Measurements from ENCODE around the gene MAP4K2.
A peak's percentile ranks its signal among the peaks of the same experiment; 100 is the strongest.

The MAP4K2 gene

GRCh38 chr11:64849598-64850356 lies 46.8 kb upstream of the MAP4K2 start:
- H3K27ac ChIP-seq (ENCODE audit: low read depth, low read length, poor library complexity, severe bottlenecking): peak overlapping the region; percentile 98
- no peaks in the 10 kb centered on the region for H3K79me2 ChIP-seq (ENCODE audit: insufficient read depth, low read length)
- no peaks in the 10 kb centered on the region for H3K9me3 ChIP-seq (ENCODE audit: low read length)
- no peaks in the 10 kb centered on the region for H3K9me2 ChIP-seq (ENCODE audit: low read depth, low read length)
- no peaks in the 10 kb centered on the region for H4K20me1 ChIP-seq (ENCODE audit: insufficient read depth, low read length)
- H2AFZ ChIP-seq (ENCODE audit: low read length): no peak overlapping the region
- no peak overlapping the region for H3K4me3 ChIP-seq (ENCODE audit: low read depth, low read length, poor library complexity, severe bottlenecking)
- H3K4me1 ChIP-seq (ENCODE audit: insufficient read depth, low read length, severe bottlenecking): peaks cover 87% of the 10 kb centered on the region
- TF ChIP-seq EZH2 (IDR thresholded peaks at IDR 0.05; ENCODE audit: borderline replicate concordance, low read length): no peak
- TF ChIP-seq CTCF (IDR thresholded peaks at IDR 0.05; ENCODE audit: low read length): no peak
- H3K4me2 ChIP-seq (ENCODE audit: low read length): peak overlapping the region; percentile 33; the same call in 1 of the 2 replicates
- H3F3A ChIP-seq (ENCODE audit: insufficient read depth, low read length): peaks cover 9% of the 10 kb centered on the region; the same call in 1 of the 2 replicates
- peak overlapping the region; percentile 42; the same call in 1 of the 2 replicates for H3K9ac ChIP-seq (ENCODE audit: low read length)
- H3K36me3 ChIP-seq (ENCODE audit: insufficient read depth, low read length): peaks cover 22% of the 10 kb centered on the region
- no peaks in the 10 kb centered on the region for H3K27me3 ChIP-seq (ENCODE audit: insufficient read depth, low read length)

- Histone ChIP-seq H3K36me3 (ENCODE audit: insufficient read depth, low read length) (peaks cover 14% of the 10 kb centered on the region; the same call in 1 of the 2 replicates), H3K4me3 (ENCODE audit: low read depth, low read length, poor library complexity, severe bottlenecking) (peak overlapping the region; percentile 2), H3K9me3 (ENCODE audit: low read length) (no peaks in the 10 kb centered on the region), H4K20me1 (ENCODE audit: insufficient read depth, low read length) (no peaks in the 10 kb centered on the region), H2AFZ (ENCODE audit: low read length) (no peak overlapping the region), H3K4me2 (ENCODE audit: low read length) (peak overlapping the region; percentile 33), H3K27me3 (ENCODE audit: insufficient read depth, low read length) (no peaks in the 10 kb centered on the region), H3K9me2 (ENCODE audit: low read depth, low read length) (no peaks in the 10 kb centered on the region), H3K79me2 (ENCODE audit: insufficient read depth, low read length) (no peaks in the 10 kb centered on the region), H3K9ac (ENCODE audit: low read length) (peak overlapping the region; percentile 42; the same call in 1 of the 2 replicates), H3F3A (ENCODE audit: insufficient read depth, low read length) (peaks cover 9% of the 10 kb centered on the region; the same call in 1 of the 2 replicates), H3K27ac (ENCODE audit: low read depth, low read length, poor library complexity, severe bottlenecking) (peak overlapping the region; percentile 98), H3K4me1 (ENCODE audit: insufficient read depth, low read length, severe bottlenecking) (peaks cover 79% of the 10 kb centered on the region)
- no peak for TF ChIP-seq EZH2 (IDR thresholded peaks at IDR 0.05; ENCODE audit: borderline replicate concordance, low read length)
- TF ChIP-seq CTCF (IDR thresholded peaks at IDR 0.05; ENCODE audit: low read length): peak; percentile 53; the same call in 1 of the 2 replicates
Observed at GRCh38 chr11:64848826-64849597, 46.0 kb upstream of the MAP4K2 start.

- peak overlapping the region; percentile 5; the same call in 1 of the 2 replicates for H3K4me2 ChIP-seq (ENCODE audit: low read length)
- H4K20me1 ChIP-seq (ENCODE audit: insufficient read depth, low read length): no peaks in the 10 kb centered on the region
- no peaks in the 10 kb centered on the region for H3K79me2 ChIP-seq (ENCODE audit: insufficient read depth, low read length)
- peaks cover 7% of the 10 kb centered on the region; the same call in 1 of the 2 replicates for H3K36me3 ChIP-seq (ENCODE audit: insufficient read depth, low read length)
- H3K4me1 ChIP-seq (ENCODE audit: insufficient read depth, low read length, severe bottlenecking): peaks cover 79% of the 10 kb centered on the region
- no peaks in the 10 kb centered on the region for H3K9me3 ChIP-seq (ENCODE audit: low read length)
- H3K27ac ChIP-seq (ENCODE audit: low read depth, low read length, poor library complexity, severe bottlenecking): peak overlapping the region; percentile 98
- H3K9ac ChIP-seq (ENCODE audit: low read length): peak overlapping the region; percentile 7; the same call in 1 of the 2 replicates
- H3K4me3 ChIP-seq (ENCODE audit: low read depth, low read length, poor library complexity, severe bottlenecking): no peak overlapping the region
- H2AFZ ChIP-seq (ENCODE audit: low read length): no peak overlapping the region
- no peaks in the 10 kb centered on the region for H3K27me3 ChIP-seq (ENCODE audit: insufficient read depth, low read length)
- no peaks in the 10 kb centered on the region for H3K9me2 ChIP-seq (ENCODE audit: low read depth, low read length)
- H3F3A ChIP-seq (ENCODE audit: insufficient read depth, low read length): peaks cover 9% of the 10 kb centered on the region; the same call in 1 of the 2 replicates
- TF ChIP-seq EZH2 (IDR thresholded peaks at IDR 0.05; ENCODE audit: borderline replicate concordance, low read length) (no peak), CTCF (IDR thresholded peaks at IDR 0.05; ENCODE audit: low read length) (no peak)
Observed at GRCh38 chr11:64848214-64848825, 45.3 kb upstream of the MAP4K2 start.
